ENCODE measurements around the gene AKR1C1.
"Not testable (repeated sequence)": the region's sequence is repeated elsewhere in the genome, so short reads cannot be mapped to it uniquely, and the experiment has no call there.

DNA sequence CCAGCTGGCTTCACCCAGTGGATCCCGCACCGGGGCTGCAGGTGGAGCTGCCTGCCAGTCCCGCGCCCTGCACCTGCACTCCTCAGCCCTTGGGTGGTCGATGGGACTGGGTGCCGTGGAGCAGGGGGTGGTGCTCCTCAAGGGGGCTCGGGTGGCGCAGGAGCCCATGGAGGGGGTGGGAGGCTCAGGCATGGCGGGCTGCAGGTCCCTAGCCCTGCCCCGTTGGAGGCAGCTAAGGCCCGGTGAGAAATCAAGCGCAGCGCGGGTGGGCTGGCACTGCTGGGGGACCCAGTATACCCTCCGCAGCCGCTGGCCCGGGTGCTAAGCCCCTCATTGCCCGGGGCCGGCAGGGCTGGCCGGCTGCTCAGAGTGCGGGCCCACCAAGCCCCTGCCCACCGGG lies 69.2 kb downstream of the AKR1C1 start:
- TF ChIP-seq, protein P1, sequence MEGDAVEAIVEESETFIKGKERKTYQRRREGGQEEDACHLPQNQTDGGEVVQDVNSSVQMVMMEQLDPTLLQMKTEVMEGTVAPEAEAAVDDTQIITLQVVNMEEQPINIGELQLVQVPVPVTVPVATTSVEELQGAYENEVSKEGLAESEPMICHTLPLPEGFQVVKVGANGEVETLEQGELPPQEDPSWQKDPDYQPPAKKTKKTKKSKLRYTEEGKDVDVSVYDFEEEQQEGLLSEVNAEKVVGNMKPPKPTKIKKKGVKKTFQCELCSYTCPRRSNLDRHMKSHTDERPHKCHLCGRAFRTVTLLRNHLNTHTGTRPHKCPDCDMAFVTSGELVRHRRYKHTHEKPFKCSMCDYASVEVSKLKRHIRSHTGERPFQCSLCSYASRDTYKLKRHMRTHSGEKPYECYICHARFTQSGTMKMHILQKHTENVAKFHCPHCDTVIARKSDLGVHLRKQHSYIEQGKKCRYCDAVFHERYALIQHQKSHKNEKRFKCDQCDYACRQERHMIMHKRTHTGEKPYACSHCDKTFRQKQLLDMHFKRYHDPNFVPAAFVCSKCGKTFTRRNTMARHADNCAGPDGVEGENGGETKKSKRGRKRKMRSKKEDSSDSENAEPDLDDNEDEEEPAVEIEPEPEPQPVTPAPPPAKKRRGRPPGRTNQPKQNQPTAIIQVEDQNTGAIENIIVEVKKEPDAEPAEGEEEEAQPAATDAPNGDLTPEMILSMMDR (IDR thresholded peaks at IDR 0.05; ENCODE audit: extremely low read depth in 1 of 2, insufficient read depth in 1 of 2, low read depth in 1 of 2, low read length in 2 of 2), result not testable (repeated sequence)
- TF ChIP-seq POLR2AphosphoS5 (IDR thresholded peaks at IDR 0.05; ENCODE audit: insufficient read depth, low read depth, low read length); JUN (IDR thresholded peaks at IDR 0.05; ENCODE audit: borderline replicate concordance, insufficient read depth, insufficient read length, low read depth); POLR2A (IDR thresholded peaks at IDR 0.05; ENCODE audit: low read depth, low read length): not testable (repeated sequence)
